DMS 273 treated with DMSO at 0.1 percent for 48 hours (cell line): Measurements from ENCODE around the gene GDAP1L1.
"Not testable (repeated sequence)": the region's sequence is repeated elsewhere in the genome, so short reads cannot be mapped to it uniquely, and the experiment has no call there.

Experiments used
- DNase-seq: peaks from one replicate; lab custom pipeline; 2025; lab: John Stamatoyannopoulos, UW

GDAP1L1 gene

GRCh38 chr20:44254073-44254472, 7.0 kb downstream of the GDAP1L1 start:
- DNase-seq, result no peak

- no peak for DNase-seq
These were observed 8.8 kb downstream of the GDAP1L1 start for GRCh38 chr20:44255942-44256341.

- DNase-seq, result no peak
These were observed 9.9 kb downstream of the GDAP1L1 start for GRCh38 chr20:44256961-44257360.

DNA sequence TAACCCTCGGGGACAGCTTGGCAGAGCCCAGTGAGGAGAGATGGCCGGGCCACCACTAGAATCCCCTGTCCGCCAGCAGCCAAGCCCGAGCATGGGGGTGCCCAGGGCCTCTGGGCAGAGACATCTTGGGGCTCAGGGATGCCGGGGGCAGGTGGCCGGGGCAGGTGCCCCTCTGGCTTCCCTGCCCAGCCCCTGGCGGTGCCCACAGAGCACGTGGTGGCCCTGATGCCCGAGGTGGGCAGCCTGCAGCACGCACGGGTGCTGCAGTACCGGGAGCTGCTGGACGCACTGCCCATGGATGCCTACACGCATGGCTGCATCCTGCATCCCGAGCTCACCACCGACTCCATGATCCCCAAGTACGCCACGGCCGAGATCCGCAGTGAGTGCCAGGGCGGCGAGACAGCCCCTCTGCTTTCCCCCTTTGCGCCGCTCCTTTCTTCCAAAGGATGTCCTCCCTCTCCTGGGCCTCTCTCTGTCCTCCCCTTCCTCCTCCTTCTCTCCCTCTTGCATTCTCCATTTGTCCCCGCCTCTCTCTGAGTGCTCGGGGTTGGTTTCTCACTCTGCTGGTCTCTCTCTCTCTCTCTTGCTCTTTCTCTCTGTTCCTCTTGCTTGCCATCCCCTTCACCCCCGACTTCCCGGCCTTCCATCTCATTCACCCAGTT, 11.2 kb downstream of the GDAP1L1 start:
- DNase-seq, result no peak

DNA sequence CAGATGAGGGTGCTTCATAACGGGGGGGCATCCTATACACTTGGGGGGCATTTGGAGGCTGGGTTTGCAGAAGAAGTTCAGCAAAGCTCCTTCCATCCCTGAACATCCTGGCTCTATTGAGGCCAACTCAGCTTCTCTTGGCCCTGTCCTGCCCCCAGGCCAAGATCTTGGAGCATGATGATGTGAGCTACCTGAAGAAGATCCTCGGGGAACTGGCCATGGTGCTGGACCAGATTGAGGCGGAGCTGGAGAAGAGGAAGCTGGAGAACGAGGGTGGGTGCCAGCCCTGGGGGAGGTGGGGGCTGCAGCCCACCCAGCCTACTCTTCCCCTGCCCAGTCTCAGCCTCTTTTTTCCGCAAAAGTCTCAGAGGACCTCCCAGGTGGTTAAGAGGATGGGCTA, 17.2 kb downstream of the GDAP1L1 start:
- no peak for DNase-seq

- no peak for DNase-seq
These were observed 21.7 kb downstream of the GDAP1L1 start for GRCh38 chr20:44268802-44269201.

DNA sequence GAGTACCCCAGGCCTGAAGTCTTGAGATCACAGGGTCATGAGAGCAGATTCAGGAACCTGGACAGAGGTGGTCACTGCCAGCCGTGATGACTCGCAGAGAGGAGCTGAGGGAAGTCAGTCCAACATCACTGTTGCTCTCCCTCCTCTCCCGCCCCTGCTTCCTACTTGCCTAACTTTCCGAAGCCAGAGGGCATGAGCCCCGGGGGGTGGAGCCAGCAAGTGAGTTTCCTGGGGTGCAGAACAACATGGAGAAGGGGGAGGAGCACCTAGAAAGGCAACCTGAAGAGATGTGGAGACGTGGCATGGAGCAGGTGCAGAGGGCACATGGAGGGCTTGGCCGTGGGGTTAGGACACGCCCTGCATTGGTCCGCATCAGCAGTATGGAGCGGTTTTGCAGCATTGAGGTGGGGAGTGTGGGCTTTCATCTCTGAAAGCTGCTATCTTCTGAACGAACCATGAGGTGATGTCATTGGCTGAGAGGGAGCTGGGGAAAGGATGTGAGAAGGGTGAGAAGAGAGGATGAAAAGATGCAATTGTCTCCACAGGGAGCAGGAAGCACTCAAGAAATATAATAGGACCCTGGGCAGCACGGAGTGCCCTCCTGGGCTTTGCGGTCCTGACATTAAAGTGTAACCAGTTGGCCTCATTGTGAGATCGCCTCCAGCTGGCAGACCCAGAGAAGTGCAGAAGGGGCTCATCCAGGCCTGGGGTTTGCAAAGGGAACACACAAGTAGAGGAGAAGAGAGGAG, 25.0 kb downstream of the GDAP1L1 start:
- DNase-seq, result no peak

DNA sequence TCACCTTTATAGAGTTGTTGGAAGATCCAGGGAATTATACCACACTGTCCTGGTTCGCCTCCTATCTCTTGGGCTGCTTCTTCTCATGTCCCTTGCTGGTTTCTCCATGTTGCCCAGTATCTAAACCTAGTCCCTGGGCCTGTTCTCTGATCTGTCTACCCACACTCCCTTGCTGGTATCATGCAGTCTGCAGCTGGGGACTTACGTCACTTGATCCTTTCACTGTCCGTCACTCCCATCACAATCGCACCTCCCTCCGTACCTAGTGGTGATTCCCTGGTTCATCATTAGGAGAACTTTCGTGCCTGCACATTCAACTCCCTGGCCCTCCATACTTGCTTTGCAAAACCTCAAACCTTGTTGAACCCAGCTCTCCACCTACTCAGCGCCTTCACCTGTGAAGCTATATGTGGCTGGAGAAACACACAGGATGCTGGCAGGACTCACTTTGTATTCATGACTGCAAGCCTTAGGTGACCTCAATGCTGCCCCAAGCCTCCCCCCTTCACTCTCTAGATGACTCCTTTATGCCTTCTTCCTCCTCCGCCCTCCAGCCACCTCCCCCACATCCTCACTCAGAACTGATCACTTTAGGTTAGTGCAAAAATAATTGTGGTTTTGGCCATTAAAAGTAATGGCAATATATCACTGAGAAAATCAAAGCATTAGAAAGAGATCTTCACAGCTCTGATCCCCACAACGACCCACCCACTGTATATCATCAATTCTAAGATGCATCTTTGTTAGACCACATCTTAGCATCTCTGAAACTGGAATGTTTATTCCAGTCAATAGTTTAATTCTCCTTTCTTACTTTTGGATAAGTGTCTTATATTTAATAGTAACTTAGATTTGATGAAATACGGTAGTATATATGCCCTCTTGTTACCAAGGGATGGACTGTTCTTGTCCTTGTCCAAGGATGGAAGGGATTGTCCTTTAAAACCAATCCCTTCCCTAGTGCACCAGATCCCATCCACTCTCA, 26.4 kb downstream of the GDAP1L1 start:
- no peak for DNase-seq

DNA sequence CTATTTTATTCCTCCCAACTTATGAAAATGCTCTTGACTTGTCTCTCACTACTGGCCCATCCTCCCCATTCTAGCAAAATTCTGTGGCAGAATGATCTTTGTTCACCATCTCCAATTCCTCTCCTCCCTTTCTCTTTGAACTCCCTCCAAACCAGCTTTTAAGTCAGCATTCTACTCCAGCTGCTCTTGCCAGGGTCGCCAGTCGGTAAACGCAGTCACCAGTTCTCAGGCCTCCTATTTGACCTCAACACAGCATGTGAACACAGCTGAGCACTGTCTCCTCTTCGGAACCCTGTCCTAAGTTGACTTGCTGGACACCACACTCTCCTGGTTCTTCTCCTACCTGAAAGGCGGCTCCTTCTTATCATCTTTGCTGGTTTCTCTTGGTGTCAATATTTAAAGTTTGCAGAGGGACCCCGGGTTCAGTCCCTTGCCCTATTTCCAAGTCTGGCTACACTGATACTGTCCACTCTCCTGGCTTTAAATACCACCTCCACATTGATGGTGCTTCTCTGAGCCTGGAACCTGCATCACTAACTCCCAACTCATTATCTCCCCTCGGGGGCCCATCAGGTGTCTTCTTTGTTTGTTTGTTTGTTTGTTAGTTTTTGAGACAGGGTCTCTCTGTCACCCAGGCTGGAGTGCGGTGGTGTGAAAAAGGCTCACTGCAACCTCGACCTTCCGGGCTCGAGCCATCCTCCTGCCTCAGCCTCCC, 27.4 kb downstream of the GDAP1L1 start:
- no peak for DNase-seq

DNA sequence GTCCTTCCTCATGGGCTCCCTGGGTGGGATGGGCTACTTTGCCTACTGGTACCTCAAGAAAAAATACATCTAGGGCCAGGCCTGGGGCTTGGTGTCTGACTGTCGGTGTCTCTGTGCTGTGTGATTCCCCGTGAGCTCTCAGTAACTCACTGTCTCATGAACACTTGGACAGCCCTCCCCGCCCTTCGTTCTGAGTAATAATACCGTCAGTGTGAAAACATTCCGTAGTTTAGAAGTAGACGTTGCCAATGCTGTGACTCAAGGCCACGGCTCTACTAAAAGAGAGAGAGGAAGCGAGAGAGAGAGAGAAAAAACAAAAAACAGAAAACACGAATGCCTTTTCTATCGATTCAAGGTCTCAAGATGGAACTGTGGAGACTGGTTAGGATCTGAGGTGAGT, 32.1 kb downstream of the GDAP1L1 start:
- DNase-seq, result no peak

- DNase-seq, result no peak
These were observed 33.3 kb downstream of the GDAP1L1 start for GRCh38 chr20:44280387-44280786.

DNA sequence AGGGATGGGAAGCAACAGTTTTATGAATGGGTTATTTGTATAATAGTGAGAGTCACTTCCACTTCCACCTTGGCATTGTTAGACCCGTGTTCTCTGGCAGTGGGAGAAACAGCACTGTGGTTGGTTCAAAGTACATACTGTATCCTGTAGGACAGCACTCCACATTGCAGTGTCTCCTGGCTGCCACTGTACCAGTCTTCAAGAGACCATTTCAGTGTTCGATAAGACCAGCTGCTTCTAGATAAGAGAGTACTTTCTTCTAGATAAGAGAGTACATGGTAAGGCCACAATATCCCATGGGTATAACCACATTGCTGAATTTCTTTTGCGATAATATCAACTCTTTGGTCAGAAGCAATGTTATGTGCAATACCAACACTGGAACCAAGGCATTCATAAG, 35.1 kb downstream of the GDAP1L1 start:
- DNase-seq, result no peak

DNA sequence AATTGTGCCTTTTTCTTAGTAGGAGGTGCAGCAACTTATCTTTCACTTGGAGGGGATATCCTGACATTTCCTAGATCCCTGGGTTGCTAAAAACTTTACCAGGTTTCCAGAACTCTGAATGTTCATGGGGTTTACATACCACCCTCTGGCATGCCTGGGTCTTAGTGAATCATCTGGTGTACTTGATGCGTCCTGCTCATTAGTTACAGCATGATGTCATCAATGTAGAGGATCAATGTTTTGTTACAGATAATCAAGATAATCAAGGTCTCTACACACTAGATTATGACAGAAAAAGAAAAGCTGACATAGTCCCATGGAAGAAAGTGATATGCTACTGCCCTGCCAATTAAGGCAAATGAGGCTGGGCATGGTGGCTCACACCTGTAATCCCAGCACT, 36.9 kb downstream of the GDAP1L1 start:
- DNase-seq, result no peak

GRCh38 chr20:44287272-44288097, 40.4 kb downstream of the GDAP1L1 start:
- DNase-seq, result no peak

DNA sequence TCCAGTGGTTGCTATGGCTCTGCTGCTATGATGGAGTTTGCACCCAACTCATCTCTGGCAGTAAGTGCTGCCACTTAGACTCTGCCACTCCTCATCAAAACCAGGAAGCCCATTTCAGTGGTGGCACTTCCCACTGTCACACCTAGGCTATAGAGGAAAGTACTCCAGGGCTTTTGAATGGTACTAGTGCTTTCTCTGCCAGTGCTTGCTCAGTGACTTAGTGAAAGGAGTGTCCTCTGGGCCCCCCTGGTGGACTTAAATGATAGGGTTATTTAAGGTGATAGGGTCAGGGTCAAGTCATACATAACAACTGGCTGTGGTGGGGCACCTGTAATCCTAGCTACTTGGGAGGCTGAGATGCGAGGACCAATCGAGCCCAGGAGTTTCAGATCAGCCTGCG, 41.1 kb downstream of the GDAP1L1 start:
- no peak for DNase-seq

DNA sequence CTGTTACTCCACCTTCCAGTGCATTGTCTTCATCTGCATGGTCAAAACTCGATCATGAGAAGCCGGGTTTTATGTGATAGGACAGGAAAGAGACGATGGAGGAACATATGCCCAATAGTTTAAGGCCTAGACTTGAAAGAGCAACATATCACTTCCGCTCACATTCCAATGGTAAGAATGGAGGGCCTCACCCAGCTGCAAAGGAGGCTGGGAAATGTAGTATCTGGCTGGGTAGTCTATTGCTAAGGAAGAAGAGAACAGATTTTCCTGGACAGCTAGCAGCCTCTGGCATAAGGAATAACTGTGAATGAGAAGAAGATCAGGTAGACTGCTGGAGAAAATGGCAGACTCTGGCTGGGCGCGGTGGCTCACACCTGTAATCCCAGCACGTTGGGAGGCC, 44.6 kb downstream of the GDAP1L1 start:
- DNase-seq, result no peak

DNA sequence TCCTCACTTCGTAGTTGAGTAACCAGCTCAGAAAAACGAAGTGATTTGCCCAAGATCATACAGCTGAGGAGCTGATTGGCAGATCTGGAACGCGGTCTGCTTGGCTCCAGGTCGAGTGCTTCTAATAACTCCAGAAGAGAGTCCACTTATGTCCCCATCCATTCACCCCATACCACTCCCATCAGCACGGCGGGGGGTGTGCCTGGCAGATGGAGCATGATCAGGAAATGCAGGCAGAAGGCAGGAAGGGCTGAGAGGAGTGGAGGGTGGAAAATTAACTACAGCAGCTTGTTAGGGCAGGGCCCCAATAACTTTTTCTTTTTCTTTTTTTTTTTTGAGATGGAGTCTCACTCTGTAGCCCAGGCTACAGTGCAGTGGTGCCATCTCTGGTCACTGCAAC, 48.9 kb downstream of the GDAP1L1 start:
- peak; percentile 76 for DNase-seq

- DNase-seq, result no peak
These were observed 50.6 kb downstream of the GDAP1L1 start for GRCh38 chr20:44297721-44298120.

GRCh38 chr20:44299011-44299535, 52.0 kb downstream of the GDAP1L1 start:
- not testable (repeated sequence) for DNase-seq

- no peak for DNase-seq
These were observed 54.2 kb downstream of the GDAP1L1 start for GRCh38 chr20:44301285-44301684.
